Forelimb muscle (tissue), 1 donor: ENCODE results near the gene NEMP1. TPM values are rescaled to one million over a fixed set of nuclear protein-coding genes. Genes with fewer than 3 reads are reported as not detected.

ENCODE experiments used
- polyA plus RNA-seq: library from polyadenylated mRNA; unstranded; fragments of 120-200 nt; gene quantifications from one replicate; pipeline ENCODE4 v1.2.1, GENCODE V29; 2013; ENCODE audit not compliant: insufficient read length

Gene NEMP1
- polyA plus RNA-seq, 1 donor: 17.3 TPM

Other genes with a start within 250 kb of the NEMP1 start
- gene SDR9C7, start 144.4 kb downstream of the NEMP1 start, polyA plus RNA-seq: 0.46 TPM
- gene RDH16, start 121.2 kb downstream of the NEMP1 start, polyA plus RNA-seq: 0.40 TPM
- 4.8 TPM for gene ZBTB39, start 72.2 kb downstream of the NEMP1 start, polyA plus RNA-seq
- gene TAC3, start 62.3 kb downstream of the NEMP1 start, polyA plus RNA-seq: not detected
- 0.23 TPM for gene MYO1A, start 28.7 kb downstream of the NEMP1 start, polyA plus RNA-seq
- gene NAB2, start 10.3 kb upstream of the NEMP1 start, polyA plus RNA-seq: 30.1 TPM
- gene STAT6, start 32.6 kb upstream of the NEMP1 start, polyA plus RNA-seq: 32.2 TPM
- 95.2 TPM for gene LRP1, start 49.7 kb upstream of the NEMP1 start, polyA plus RNA-seq
- 0.77 TPM for gene LRP1-AS, start 68.8 kb upstream of the NEMP1 start, polyA plus RNA-seq
- 2.8 TPM for gene NXPH4, start 138.0 kb upstream of the NEMP1 start, polyA plus RNA-seq
- 64.4 TPM for gene SHMT2, start 150.9 kb upstream of the NEMP1 start, polyA plus RNA-seq
- gene STAC3, start 172.4 kb upstream of the NEMP1 start, polyA plus RNA-seq: 488 TPM